Cardiac muscle cell (in vitro differentiated cells and primary cell): ENCODE data around the gene TNNT1. TPM values are rescaled to one million over a fixed set of nuclear protein-coding genes. Genes with fewer than 3 reads are reported as not detected.

Experiments
- DNase-seq, 2 donors: peaks; one replicate each; pipeline versions ENCODE4 v3.0.0 to v3.0.0-alpha.2; 2010 to 2017; ENCODE audit warnings: low read depth in 1 of 2, low spot score in 1 of 2
- H3K27ac ChIP-seq: fragments of 200-600 bp; sonication (generic); 2 replicates; pipeline ENCODE4 v1.5.1; 2016
- H3K27me3 ChIP-seq: fragments of 200-600 bp; sonication (generic); 2 replicates; pipeline ENCODE4 v1.6.0; 2016; ENCODE audit warnings: control low read depth
- H3K36me3 ChIP-seq: fragments of 200-600 bp; sonication (generic); 2 replicates; pipeline ENCODE4 v1.5.1; 2016; ENCODE audit warnings: control low read depth
- H3K4me1 ChIP-seq: fragments of 200-600 bp; sonication (generic); 2 replicates; pipeline ENCODE4 v1.8.1; 2017; ENCODE audit warnings: low read depth, mild to moderate bottlenecking, mixed run types
- H3K4me3 ChIP-seq: fragments of 200-600 bp; sonication (generic); 2 replicates; pipeline ENCODE4 v1.5.1; 2016; ENCODE audit warnings: mild to moderate bottlenecking
- H3K9me3 ChIP-seq: fragments of 200-600 bp; sonication (generic); 2 replicates; pipeline ENCODE4 v1.5.1; 2017; ENCODE audit warnings: low read depth, mild to moderate bottlenecking, control low read depth
- polyA plus RNA-seq: library from polyadenylated mRNA; unstranded; fragments of >200 nt; fragmentation: Nextera tagmentation; extraction: Ambion mirVana; gene quantifications from 2 replicates; pipeline ENCODE4 v1.2.1, GENCODE V29; 2016
- total RNA-seq: library from RNA; depleted of rRNA; stranded (reverse); fragments of >200 nt; gene quantifications from 2 replicates; pipeline ENCODE4 v1.2.3, GENCODE V29; 2016
- TF ChIP-seq, protein P1 (sequence below): IDR thresholded peaks from 2 replicates; pipeline ENCODE4 v1.5.1; 2012; ENCODE audit warnings: low read depth, mild to moderate bottlenecking, low read length

TNNT1 gene
- total and polyA plus RNA-seq, 2 experiments from 2014 or later, result 25.0 to 34.7 TPM

DNA sequence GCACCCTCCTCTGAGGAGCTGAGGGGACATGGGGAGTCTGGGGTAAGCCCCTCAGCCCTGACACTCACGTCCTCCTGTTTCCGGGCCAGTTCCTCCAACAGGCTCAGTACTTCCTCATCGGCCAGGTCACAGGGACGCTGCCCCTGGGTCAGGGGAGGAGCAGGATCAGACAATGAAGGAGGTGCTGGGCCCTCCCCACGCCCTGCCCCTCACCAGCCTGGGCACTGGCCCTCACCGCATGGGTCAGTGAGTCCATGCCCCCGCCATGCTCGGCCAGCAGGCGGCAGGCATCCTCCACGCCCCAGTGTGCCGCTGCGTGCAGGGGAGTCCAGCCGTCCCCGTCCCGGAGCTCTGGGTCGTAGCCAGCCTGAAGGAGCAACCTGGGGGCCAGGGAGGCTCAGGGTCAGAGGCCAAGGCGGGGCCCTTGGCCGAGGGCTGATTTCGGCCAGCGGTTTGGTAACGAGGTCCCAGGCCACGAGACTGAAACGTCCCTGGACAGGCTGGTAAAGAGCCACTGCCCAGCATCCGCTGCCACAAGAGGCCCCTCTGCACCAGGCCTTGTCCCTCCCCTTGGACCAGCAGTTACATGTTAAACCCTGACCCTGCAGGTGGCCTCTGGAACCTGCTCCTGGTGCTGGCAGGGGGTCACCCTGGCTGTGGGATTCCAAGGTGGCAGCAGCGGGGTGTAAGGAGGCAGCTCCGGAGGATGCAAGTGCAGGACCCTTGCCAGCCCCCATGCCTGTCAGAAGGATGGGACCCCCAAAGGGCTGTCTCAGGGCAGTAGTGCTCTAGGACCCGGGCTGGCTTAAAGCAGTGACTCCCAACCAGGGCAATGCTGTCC is 50.1 kb downstream of the TNNT1 start:
- DNase-seq, result no peak
- TF ChIP-seq, protein P1, sequence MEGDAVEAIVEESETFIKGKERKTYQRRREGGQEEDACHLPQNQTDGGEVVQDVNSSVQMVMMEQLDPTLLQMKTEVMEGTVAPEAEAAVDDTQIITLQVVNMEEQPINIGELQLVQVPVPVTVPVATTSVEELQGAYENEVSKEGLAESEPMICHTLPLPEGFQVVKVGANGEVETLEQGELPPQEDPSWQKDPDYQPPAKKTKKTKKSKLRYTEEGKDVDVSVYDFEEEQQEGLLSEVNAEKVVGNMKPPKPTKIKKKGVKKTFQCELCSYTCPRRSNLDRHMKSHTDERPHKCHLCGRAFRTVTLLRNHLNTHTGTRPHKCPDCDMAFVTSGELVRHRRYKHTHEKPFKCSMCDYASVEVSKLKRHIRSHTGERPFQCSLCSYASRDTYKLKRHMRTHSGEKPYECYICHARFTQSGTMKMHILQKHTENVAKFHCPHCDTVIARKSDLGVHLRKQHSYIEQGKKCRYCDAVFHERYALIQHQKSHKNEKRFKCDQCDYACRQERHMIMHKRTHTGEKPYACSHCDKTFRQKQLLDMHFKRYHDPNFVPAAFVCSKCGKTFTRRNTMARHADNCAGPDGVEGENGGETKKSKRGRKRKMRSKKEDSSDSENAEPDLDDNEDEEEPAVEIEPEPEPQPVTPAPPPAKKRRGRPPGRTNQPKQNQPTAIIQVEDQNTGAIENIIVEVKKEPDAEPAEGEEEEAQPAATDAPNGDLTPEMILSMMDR, result no peak
- H3K4me1 ChIP-seq, result peaks cover 5% of the 10 kb centered on the region
- no peaks in the 10 kb centered on the region for H3K27me3 ChIP-seq
- no peaks in the 10 kb centered on the region for H3K9me3 ChIP-seq
- no peak overlapping the region for H3K4me3 ChIP-seq
- H3K27ac ChIP-seq, result peak overlapping the region; percentile 70
- H3K36me3 ChIP-seq, result peaks cover 5% of the 10 kb centered on the region

DNA sequence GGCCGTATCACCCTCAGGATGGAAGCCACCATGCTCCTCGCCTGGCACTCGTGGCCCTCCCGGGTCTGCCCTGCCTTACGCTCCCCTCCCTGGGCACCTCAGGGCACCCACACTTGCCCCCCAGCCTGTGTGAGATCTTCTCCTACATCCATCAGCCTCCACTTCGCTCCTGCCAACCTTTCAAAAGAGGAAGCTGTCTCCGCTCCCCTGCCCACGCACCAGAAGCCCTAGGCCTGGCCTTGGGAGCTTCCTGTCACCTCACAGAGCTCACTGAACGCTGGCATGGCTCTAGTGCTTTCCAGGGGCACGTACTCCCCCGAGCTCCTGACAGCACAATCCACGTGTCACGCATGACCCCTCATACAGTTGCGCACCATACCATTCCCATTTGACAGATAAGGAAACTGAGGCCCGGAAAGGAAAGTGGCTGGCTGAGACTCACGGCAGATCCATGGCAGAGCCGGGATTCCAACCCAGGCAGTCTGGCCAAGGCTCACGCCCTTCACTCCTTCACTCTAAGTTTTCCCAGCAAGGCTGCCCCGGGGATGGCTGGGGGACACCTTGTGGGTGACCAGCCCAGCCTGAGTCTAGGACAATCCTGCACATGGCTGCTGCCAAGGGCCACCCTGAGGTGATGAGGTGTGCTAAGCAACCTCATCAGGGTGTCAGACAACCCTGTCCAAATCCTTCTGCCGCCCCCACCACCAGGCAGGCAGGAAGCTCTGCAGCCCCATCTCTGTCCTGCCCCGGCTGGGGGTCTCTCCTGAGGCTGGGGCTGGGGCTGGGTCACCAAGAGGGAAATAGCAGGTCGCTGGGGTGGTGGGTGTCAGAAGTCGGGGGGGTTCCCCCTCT is 50.9 kb downstream of the TNNT1 start:
- TF ChIP-seq, protein P1, result no peak
- DNase-seq, result no peak
- Histone ChIP-seq H3K4me3 (no peak overlapping the region), H3K36me3 (peaks cover 2% of the 10 kb centered on the region), H3K27ac (no peak overlapping the region), H3K27me3 (no peaks in the 10 kb centered on the region), H3K4me1 (peaks cover 5% of the 10 kb centered on the region), H3K9me3 (no peaks in the 10 kb centered on the region)

DNA sequence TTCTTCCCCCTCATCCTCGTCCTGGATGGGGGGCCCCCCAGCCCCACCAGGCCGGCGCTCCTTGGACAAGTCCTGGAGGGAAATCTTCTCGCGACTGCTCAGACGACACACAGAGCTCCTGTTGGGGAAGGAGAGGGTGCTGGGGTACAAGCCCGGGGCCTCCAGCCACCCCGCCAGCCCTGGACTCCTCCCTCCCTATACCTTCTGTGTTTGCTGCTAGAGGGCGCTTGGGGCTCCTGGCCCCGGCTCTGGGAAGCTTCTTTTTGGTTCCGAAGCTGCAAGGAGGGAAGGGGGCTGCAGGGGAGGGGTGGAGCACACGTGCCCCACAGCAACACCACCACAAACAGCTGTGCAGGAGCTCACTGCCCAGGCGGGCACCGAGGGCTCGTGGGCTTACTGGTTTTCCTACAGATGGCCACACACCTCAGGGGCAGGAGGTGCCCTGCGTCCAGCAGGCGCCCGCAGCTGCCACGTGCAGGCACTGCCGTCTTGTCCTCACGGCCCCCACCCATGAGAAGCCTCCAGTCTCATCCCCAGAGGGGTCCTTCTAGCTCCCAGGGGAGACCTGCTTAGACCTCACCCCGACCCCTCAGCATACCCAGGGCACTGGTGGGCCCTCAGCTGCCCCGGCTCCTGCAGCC is 52.8 kb downstream of the TNNT1 start:
- no peak overlapping the region for H3K4me3 ChIP-seq
- H3K9me3 ChIP-seq, result no peaks in the 10 kb centered on the region
- H3K36me3 ChIP-seq, result peaks cover 2% of the 10 kb centered on the region
- no peaks in the 10 kb centered on the region for H3K27me3 ChIP-seq
- H3K4me1 ChIP-seq, result peaks cover 5% of the 10 kb centered on the region
- H3K27ac ChIP-seq, result no peak overlapping the region
- no peak for DNase-seq
- TF ChIP-seq, protein P1, result no peak

DNA sequence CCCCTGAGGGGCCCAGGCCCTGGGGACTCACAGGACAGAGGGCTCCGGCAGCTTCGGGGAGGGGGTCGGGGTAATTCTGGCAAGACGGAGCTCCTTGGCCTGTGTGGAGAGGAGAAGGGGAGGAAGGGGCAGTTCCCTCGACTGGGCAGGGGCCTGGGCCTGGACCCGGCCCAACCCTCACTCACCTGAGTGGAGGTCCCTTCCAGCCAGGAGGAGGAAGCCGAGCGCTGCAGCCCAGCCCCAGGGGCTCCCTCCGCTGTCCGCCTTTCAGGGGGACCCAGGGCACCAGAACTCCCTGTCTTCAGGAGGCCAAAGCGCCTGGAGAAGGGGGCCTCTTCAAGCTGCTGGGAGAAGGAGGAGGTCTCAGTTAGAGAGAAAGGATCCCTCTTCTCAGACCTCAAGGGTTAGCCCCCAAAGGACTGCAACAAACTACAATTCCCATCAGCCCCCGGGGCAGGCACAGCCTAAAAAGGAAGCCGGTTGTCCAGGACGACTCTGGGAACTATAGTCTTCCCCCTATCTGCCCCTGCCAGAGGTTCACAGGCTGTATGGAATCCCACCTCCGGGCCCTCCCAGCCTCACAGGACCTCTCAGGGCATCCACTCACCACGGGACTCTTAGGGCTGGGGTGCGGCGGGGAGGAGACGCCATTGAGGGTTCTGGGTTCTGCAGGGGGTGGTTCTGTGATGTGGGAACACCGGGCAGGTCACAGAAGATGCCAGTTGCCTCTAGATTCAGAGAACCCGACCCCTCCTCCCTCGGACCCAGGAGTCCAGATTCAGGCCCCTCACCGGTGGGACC is 53.5 kb downstream of the TNNT1 start:
- peaks cover 2% of the 10 kb centered on the region for H3K36me3 ChIP-seq
- DNase-seq, result no peak
- TF ChIP-seq, protein P1, result no peak
- peaks cover 5% of the 10 kb centered on the region for H3K4me1 ChIP-seq
- no peaks in the 10 kb centered on the region for H3K27me3 ChIP-seq
- H3K4me3 ChIP-seq, result no peak overlapping the region
- no peaks in the 10 kb centered on the region for H3K9me3 ChIP-seq
- no peak overlapping the region for H3K27ac ChIP-seq
